Measurements from ENCODE around the gene CTNNA1.
"Not testable (repeated sequence)": the region's sequence is repeated elsewhere in the genome, so short reads cannot be mapped to it uniquely, and the experiment has no call there.

The CTNNA1 gene

GRCh38 chr5:138833726-138834480, 80.7 kb downstream of the CTNNA1 start:
- ATAC-seq (no peak), DNase-seq (no peak)
- Mint-ChIP-seq H3K27ac (no peak overlapping the region), H3K4me3 (no peak overlapping the region), H3K4me1 (no peaks in the 10 kb centered on the region), H3K9me3 (no peaks in the 10 kb centered on the region), H3K27me3 (peaks cover 37% of the 10 kb centered on the region)

DNA sequence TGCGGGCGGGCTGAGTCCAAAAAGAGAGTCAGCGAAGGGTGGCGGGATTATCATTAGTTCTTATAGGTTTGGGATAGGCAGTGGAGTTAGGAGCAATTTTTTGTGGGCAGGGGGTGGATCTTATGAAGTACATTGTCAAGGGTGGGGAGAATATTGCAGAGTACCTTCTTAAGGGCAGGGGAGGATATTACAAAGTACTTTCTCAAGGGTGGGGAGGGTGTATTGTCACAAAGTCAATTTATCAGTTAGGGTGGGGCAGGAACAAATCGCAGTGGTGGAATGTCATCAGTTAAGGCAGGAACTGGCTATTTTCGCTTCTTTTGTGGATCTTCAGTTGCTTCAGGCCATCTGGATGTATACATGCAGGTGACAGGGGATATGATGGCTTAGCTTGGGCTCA, 81.6 kb downstream of the CTNNA1 start:
- H3K27me3 Mint-ChIP-seq = peaks cover 29% of the 10 kb centered on the region
- not testable (repeated sequence) for H3K4me1 Mint-ChIP-seq, DNase-seq, H3K9me3 Mint-ChIP-seq, ATAC-seq, H3K4me3 Mint-ChIP-seq, H3K27ac Mint-ChIP-seq

GRCh38 chr5:138837160-138837559, 83.9 kb downstream of the CTNNA1 start:
- ATAC-seq = no peak
- DNase-seq = no peak
- Mint-ChIP-seq H3K4me1 (no peaks in the 10 kb centered on the region), H3K4me3 (no peak overlapping the region), H3K27me3 (peaks cover 29% of the 10 kb centered on the region), H3K9me3 (no peaks in the 10 kb centered on the region), H3K27ac (no peak overlapping the region)

DNA sequence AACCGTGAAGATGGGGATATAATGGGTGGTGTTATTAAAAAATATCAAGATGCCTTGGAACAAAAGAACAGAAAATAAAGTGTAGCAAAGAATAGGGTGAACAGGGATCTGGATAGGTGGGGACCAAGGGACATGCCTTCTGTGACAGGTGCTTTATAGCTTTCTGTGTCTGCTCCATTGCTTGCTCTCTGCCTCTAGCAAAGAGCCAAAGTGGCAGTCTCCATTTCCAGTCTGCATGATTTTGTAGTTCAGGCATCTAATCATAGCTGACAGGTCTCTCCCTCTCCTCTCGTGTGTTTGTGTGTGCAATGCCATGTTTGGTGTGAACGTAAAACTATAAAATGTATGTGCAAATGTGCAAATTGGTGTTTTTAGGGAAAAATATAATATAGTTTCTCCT, 86.9 kb downstream of the CTNNA1 start:
- DNase-seq = no peak
- ATAC-seq = no peak
- peaks cover 17% of the 10 kb centered on the region for H3K27me3 Mint-ChIP-seq
- no peak overlapping the region for H3K27ac Mint-ChIP-seq
- peaks cover 10% of the 10 kb centered on the region for H3K4me1 Mint-ChIP-seq
- no peak overlapping the region for H3K4me3 Mint-ChIP-seq
- H3K9me3 Mint-ChIP-seq = no peaks in the 10 kb centered on the region

DNA sequence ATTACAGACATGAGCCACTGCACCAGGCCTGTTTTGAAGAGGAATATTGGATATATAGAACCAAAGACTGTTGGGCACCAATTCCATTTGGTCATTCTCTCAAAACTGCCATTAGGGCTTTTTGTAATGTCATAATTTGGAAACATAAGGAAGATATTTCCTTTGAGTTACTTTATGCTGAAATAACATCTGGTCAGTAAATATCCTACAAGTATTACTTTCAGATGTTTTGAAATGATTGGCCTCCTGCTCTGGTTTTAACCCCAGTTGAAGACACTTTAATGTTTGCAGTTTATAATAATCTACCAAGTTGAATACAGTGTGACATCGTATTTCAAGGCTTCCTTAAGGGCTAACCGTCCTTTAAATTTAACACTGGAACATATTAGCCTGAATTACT, 88.3 kb downstream of the CTNNA1 start:
- Mint-ChIP-seq H3K27me3 (peaks cover 10% of the 10 kb centered on the region), H3K27ac (no peak overlapping the region), H3K4me1 (peaks cover 10% of the 10 kb centered on the region), H3K9me3 (no peaks in the 10 kb centered on the region), H3K4me3 (no peak overlapping the region)
- no peak for ATAC-seq
- DNase-seq = no peak

GRCh38 chr5:138843316-138844124, 90.3 kb downstream of the CTNNA1 start:
- ATAC-seq (no peak), DNase-seq (no peak)
- H3K27me3 Mint-ChIP-seq = no peaks in the 10 kb centered on the region
- peaks cover 16% of the 10 kb centered on the region for H3K4me1 Mint-ChIP-seq
- H3K4me3 Mint-ChIP-seq = no peak overlapping the region
- peak overlapping the region in 1 of 2 donors; percentile 47 for H3K27ac Mint-ChIP-seq
- H3K9me3 Mint-ChIP-seq = no peaks in the 10 kb centered on the region

DNA sequence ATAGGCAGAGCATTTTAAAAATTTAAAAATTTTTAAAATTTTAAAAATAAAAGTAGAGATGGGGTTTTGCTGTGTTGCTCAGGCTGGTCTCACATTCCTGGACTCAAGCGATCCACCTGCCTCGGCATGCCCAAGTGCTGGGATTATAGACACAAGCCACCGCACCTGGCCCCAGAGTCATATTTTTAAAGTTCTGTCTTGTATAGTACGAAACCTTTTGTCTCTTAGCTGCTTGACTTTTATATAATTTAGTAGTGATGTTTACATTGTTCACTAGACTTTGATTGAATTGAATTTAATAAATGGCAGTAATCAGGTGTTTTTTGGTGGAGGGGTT, 90.9 kb downstream of the CTNNA1 start:
- Mint-ChIP-seq H3K27ac (no peak overlapping the region), H3K9me3 (no peaks in the 10 kb centered on the region), H3K27me3 (no peaks in the 10 kb centered on the region), H3K4me1 (peaks cover 16% of the 10 kb centered on the region), H3K4me3 (no peak overlapping the region)
- ATAC-seq = no peak
- DNase-seq = no peak

GRCh38 chr5:138844812-138845513, 91.7 kb downstream of the CTNNA1 start:
- Mint-ChIP-seq H3K4me1 (peaks cover 16% of the 10 kb centered on the region), H3K4me3 (no peak overlapping the region), H3K27ac (no peak overlapping the region), H3K9me3 (no peaks in the 10 kb centered on the region), H3K27me3 (no peaks in the 10 kb centered on the region)
- DNase-seq (no peak), ATAC-seq (no peak)

DNA sequence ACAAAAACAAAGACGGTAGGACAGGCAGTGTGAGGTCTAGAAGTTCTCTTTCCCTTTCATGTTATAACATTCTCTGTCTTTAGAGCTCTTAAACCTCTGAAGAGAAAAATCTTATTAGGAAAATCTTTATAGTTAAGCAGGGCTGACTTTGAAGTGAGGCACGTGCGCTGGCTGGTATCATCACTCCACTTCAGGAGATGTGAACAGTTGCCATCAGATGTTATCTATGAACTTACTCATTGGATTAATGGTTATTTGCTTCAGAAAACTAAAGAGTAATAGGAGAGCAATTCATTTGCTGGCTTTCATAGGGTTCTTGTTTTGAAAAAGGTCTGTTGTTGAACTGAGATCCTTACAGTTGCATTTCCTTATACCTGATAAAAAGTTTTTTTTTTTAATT, 96.2 kb downstream of the CTNNA1 start:
- ATAC-seq = no peak
- Mint-ChIP-seq H3K4me1 (peaks cover 5% of the 10 kb centered on the region), H3K4me3 (no peak overlapping the region), H3K27ac (no peak overlapping the region), H3K27me3 (peaks cover 14% of the 10 kb centered on the region), H3K9me3 (no peaks in the 10 kb centered on the region)
- no peak for DNase-seq

DNA sequence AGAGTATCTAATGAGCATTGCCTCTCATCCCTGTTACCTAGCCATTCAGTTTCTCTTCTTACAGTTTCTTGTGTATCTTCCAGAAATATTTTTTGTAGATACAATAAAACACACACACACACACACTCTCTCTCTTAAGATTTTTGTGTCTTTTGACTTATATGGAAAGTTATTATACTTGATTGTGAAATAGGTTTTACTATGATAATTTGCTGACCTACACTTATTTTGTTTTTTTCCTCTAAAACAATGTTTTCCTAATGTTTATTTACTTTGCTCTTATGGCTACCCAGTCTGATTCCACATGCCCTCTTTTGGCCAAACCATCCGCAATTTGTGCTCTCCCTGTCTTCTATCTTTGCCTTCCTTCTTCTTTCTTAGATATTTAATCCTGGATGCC, 96.7 kb downstream of the CTNNA1 start:
- no peak for DNase-seq
- ATAC-seq = no peak
- Mint-ChIP-seq H3K27me3 (peaks cover 19% of the 10 kb centered on the region), H3K4me3 (no peak overlapping the region), H3K9me3 (no peaks in the 10 kb centered on the region), H3K4me1 (peaks cover 5% of the 10 kb centered on the region), H3K27ac (no peak overlapping the region)

GRCh38 chr5:138850865-138851435, 97.7 kb downstream of the CTNNA1 start:
- Mint-ChIP-seq H3K27me3 (peaks cover 27% of the 10 kb centered on the region), H3K4me1 (peaks cover 5% of the 10 kb centered on the region), H3K9me3 (no peaks in the 10 kb centered on the region), H3K4me3 (no peak overlapping the region), H3K27ac (peak overlapping the region in 1 of 2 donors; percentile 22)
- no peak for DNase-seq
- no peak for ATAC-seq

DNA sequence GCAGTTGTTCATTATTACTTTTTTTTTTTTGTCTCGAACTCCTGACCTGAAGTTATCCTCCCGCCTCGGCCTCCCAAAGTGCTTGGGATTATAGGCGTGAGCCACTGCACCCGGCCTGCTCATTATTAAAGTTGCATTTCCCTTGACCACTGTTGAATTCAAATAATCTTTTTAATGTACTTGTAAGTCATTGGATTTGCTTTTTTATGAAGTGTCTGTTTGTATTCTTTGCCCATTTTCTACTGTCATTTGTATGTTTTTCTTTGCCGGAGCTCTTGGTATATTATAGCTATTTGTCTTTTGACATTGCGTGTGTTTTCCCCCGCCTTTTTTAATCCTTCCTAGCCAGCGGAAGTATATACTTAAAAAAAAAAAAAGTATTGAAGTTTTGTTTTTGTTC, 99.9 kb downstream of the CTNNA1 start:
- DNase-seq = no peak
- H3K4me1 Mint-ChIP-seq = no peaks in the 10 kb centered on the region
- no peak overlapping the region for H3K27ac Mint-ChIP-seq
- no peak for ATAC-seq
- no peaks in the 10 kb centered on the region for H3K9me3 Mint-ChIP-seq
- no peak overlapping the region for H3K4me3 Mint-ChIP-seq
- peaks cover 27% of the 10 kb centered on the region for H3K27me3 Mint-ChIP-seq

GRCh38 chr5:138867011-138867410, 113.8 kb downstream of the CTNNA1 start:
- Mint-ChIP-seq H3K27me3 (peaks cover 38% of the 10 kb centered on the region), H3K4me3 (no peak overlapping the region), H3K27ac (no peak overlapping the region), H3K4me1 (no peaks in the 10 kb centered on the region), H3K9me3 (peaks cover 8 to 17% of the 10 kb centered on the region in 2 donors)
- DNase-seq (no peak), ATAC-seq (no peak)

- H3K27me3 Mint-ChIP-seq = peaks cover 39% of the 10 kb centered on the region
- H3K4me1 Mint-ChIP-seq = no peaks in the 10 kb centered on the region
- DNase-seq = no peak
- H3K27ac Mint-ChIP-seq = no peak overlapping the region
- no peak overlapping the region for H3K4me3 Mint-ChIP-seq
- no peak for ATAC-seq
- peaks cover 2 to 9% of the 10 kb centered on the region in 2 donors for H3K9me3 Mint-ChIP-seq
Observed at GRCh38 chr5:138869038-138869437, 115.8 kb downstream of the CTNNA1 start.

- peaks cover 34% of the 10 kb centered on the region for H3K27me3 Mint-ChIP-seq
- no peaks in the 10 kb centered on the region for H3K9me3 Mint-ChIP-seq
- H3K27ac Mint-ChIP-seq = peak overlapping the region in 1 of 2 donors; percentile 6
- no peak overlapping the region for H3K4me3 Mint-ChIP-seq
- ATAC-seq = no peak
- no peaks in the 10 kb centered on the region for H3K4me1 Mint-ChIP-seq
- no peak for DNase-seq
Observed at GRCh38 chr5:138869763-138870500, 116.7 kb downstream of the CTNNA1 start.

Data from stimulated activated naive CD8-positive, alpha-beta T cell treated with anti-CD3 and anti-CD28 coated beads, Interleukin-15, amount 100 ng/mL, for 72 hours (primary cell).